HK-2 (cell line): Measurements from ENCODE around the gene CSHL1.
"Not testable (repeated sequence)": the region's sequence is repeated elsewhere in the genome, so short reads cannot be mapped to it uniquely, and the experiment has no call there.

ENCODE experiments used
- DNase-seq: peaks from one replicate; pipeline ENCODE4 v3.0.0-alpha.2; 2018; ENCODE audit not compliant: unreplicated experiment

Gene CSHL1

DNA sequence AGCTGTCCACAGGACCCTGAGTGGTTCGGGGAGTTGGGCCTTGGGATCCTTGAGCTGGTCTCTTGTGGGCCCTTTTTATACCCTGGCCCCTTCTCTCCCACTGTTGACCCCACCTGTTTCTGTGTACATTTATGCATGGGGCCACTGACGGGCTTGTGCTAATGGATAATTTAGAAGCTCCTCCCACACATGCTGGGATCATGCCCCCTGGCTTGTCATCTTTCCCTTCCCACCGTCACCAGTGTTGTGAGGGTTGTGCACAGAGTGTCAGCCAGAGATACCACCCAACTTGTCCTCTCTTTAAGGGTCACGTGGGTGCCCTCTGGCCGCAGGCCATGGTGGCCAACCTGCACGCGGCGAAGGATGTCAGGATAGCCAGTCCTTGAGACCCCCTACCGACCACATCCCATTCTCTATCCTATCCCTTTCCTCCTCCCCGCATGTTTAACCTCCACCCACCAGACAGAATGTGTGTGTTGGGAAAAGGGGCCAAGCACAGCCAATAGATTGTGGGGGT lies 7.8 kb upstream of the CSHL1 start, which contains the start of gene GH1:
Gene GH1, minus strand, starts transcription at position 51 of the 517 bp plus-strand sequence. CDS start 63 bp downstream, outside the sequence.
- not testable (repeated sequence) for DNase-seq

DNA sequence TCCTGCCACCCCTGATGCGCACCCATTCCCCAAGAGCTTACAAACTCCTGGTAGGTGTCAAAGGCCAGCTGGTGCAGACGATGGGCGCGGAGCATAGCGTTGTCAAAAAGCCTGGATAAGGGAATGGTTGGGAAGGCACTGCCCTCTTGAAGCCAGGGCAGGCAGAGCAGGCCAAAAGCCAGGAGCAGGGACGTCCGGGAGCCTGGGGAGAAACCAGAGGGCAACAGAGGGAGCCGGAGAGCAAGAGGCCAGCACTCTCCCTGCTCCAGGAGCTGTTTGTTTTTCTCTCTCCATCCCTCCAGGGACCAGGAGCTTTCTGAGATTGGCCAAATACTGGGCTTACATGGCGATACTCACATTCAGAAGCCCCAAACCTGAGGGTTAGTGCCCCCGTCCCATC lies 7.2 kb upstream of the CSHL1 start:
- DNase-seq: no peak

DNA sequence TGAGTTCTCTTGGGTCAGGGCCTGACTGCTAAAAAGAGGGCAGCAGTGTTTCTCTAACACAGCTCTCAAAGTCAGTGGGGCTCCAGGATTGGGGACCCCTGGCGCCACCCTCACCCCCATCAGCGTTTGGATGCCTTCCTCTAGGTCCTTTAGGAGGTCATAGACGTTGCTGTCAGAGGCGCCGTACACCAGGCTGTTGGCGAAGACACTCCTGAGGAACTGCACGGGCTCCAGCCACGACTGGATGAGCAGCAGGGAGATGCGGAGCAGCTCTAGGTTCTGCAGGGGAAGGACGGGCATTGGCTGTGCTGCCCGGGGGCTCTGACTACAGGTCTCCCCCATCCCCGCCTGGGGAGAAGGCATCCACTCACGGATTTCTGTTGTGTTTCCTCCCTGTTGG lies 6.6 kb upstream of the CSHL1 start:
- DNase-seq: no peak

GRCh38 chr17:63917206-63917605 lies 6.1 kb upstream of the CSHL1 start:
- not testable (repeated sequence) for DNase-seq

DNA sequence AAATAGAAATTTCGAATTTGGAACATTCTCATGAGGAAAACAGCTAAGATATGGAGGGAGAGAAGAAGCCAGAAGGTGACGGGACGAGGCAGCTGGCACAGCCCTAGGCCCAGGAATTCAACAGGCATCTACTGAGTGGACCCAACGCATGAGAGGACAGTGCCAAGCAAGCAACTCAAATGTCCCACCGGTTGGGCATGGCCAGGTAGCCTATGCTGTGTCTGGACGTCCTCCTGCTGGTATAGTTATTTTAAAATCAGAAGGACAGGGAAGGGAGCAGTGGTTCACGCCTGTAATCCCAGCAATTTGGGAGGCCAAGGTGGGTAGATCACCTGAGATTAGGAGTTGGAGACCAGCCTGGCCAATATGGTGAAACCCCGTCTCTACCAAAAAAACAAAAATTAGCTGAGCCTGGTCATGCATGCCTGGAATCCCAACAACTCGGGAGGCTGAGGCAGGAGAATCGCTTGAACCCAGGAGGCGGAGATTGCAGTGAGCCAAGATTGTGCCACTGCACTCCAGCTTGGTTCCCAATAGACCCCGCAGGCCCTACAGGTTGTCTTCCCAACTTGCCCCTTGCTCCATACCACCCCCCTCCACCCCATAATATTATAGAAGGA lies 5.6 kb upstream of the CSHL1 start:
- no peak for DNase-seq

- not testable (repeated sequence) for DNase-seq
Observed at GRCh38 chr17:63915753-63916152, 4.7 kb upstream of the CSHL1 start.

DNA sequence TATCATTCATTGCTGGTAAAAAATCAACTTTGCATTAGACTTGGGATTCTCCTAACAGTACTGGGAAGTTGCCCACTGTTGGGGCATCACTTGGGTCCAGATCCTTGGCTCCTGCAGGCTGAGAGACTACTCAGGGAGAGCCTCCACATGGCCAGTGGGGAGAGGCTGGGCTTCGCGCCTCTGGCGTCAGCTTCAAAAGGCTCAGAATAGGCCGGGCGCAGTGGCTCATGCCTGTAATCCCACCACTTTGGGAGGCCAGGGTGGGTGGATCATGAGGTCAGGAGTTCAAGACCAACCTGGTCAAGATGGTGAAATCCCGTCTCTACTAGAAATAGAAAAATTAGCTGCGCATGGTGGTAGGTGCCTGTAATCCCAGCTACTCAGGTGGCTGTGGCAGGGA lies 3.4 kb upstream of the CSHL1 start:
- DNase-seq: no peak

GRCh38 chr17:63911657-63912100 lies 621 bp upstream of the CSHL1 start:
- peak; percentile 51 for DNase-seq

DNA sequence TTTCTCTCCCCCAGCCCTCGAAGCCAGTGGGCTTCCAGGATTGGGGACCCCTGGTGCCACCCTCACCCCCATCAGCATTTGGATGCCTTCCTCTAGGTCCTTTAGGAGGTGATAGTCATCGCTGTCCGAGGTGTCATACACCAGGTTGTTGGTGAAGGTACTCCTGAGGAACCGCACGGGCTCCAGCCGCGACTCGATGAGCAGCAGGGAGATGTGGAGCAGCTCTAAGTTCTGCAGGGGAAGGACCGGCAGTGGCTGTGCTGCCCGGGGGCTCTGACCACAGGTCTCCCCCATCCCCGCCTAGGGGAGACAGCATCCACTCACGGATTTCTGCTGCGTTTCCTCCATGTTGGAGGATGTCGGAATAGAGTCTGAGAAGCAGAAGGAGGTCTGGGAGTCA lies 962 bp downstream of the CSHL1 start:
- no peak for DNase-seq

GRCh38 chr17:63909586-63909985 lies 1.5 kb downstream of the CSHL1 start:
- DNase-seq: not testable (repeated sequence)

DNA sequence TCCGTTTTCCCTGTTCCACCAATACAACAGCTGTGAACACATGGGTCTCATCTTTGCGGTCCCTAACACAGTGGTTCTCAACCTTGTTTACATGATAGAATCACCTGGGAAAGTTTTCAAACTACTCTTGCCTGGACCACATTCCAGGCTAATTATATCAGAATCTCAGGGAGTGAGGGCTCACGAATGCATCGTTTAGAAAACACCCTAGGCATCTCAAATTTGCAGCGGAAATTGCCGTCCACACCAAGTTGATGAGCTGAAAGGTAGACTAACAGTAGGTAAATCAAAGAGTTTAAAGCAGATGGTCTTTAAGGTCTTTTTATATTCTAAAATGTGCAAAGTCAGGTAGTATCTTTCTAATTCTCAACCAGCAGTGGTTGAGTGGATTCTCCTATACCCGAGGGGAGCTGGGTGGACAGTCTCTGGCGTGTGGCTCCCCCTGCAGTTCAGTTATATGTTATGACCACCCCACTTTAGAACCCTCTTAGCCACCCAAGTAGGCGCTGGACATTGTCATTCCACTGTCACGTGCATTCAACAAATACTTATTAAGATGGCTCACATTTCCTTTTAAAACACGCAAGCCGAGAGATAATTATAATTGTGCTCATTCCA lies 3.8 kb downstream of the CSHL1 start:
- DNase-seq: not testable (repeated sequence)

- not testable (repeated sequence) for DNase-seq
Observed at GRCh38 chr17:63904796-63905195, 6.3 kb downstream of the CSHL1 start.

DNA sequence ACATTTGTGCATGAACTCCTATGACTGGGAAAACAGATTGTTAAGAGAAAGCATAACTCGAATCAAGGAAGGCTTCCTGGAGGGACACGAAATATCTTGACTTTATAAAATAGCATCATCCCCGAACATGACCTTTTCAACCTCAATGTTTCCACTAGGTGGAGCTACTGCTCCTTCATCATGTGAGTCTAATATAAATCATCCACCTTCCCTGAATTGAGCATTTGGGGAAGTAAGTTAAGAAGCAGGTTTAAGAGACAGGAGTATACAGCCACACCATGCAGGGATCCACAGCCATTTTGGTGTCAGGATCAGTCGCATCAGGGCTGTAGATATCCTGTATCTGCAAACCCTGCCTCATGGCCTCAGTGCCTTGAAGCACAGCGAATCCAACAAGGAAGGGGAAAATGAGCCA lies 7.3 kb downstream of the CSHL1 start:
- DNase-seq: not testable (repeated sequence)

- not testable (repeated sequence) for DNase-seq
Observed at GRCh38 chr17:63901971-63902370, 9.1 kb downstream of the CSHL1 start.

- DNase-seq: not testable (repeated sequence)
Observed at GRCh38 chr17:63898899-63899798, 11.9 kb downstream of the CSHL1 start.

- not testable (repeated sequence) for DNase-seq
Observed at GRCh38 chr17:63896524-63897354, 14.3 kb downstream of the CSHL1 start, which contains the start of gene CSH1. CSH1 (minus strand) TSS chr17:63896574; CDS start chr17:63896511, 63 bp downstream.

- not testable (repeated sequence) for DNase-seq
Observed at GRCh38 chr17:63894821-63895220, 16.2 kb downstream of the CSHL1 start.

GRCh38 chr17:63894021-63894420 lies 17.0 kb downstream of the CSHL1 start:
- not testable (repeated sequence) for DNase-seq

GRCh38 chr17:63892316-63893037 lies 18.6 kb downstream of the CSHL1 start:
- DNase-seq: not testable (repeated sequence)
